K562 (cell line): Measurements from ENCODE around the gene DGCR2. TPM values are rescaled to one million over a fixed set of nuclear protein-coding genes. Genes with fewer than 3 reads are reported as not detected.

ENCODE experiments used
- ATAC-seq: fragments of 200-7000 bp; cut with Tn5 transposase; 3 replicates; pipeline ENCODE4 v1.9.1; 2020; ENCODE audit warnings: moderate library complexity
- BruUV-seq: library from RNA; stranded (reverse); fragments of 400-500 nt; replicated peaks from 2 replicates; lab custom pipeline; 2021; lab: Mats Ljungman, UMichigan
- CTCF ChIA-PET: fragments of 300-600 bp; formaldehyde crosslinking; extraction: SDS; loops from one replicate; lab custom pipeline; 2021; ENCODE audit warnings: low intra/inter-chr PET ratio; lab: Yijun Ruan, JAX
- POLR2A ChIA-PET: fragments of 300-600, 350-650 bp; sonication (Branson Sonifier 250); formaldehyde crosslinking; extraction: SDS; loops from one replicate; lab custom pipeline; 2021; ENCODE audit warnings: antibody characterized with exemption, inconsistent platforms; lab: Yijun Ruan, JAX
- DNase-seq, 4 experiments: peaks; one replicate each; pipeline versions ENCODE4 v3.0.0 to v3.0.0-alpha.2; 2011 to 2018; ENCODE audit warnings: low spot score in 3 of 4, mixed read lengths in 3 of 4; ENCODE audit errors: extremely low read depth in 1 of 4
- FAIRE-seq: peaks from 2 replicates; lab custom pipeline; 2011; peaks lifted over from hg19 to GRCh38; lab: Jason Lieb, UNC
- H2AFZ ChIP-seq: 2 replicates; pipeline ENCODE4 v1.6.0; 2011; ENCODE audit warnings: low read depth, low read length, control low read depth, inconsistent platforms
- H3K27ac ChIP-seq: fragments of 200-600 bp; 3 replicates; pipeline ENCODE4 v1.8.0; 2011; ENCODE audit warnings: low read depth, mild to moderate bottlenecking, control low read depth, inconsistent platforms, low read length, moderate library complexity, mixed read lengths; ENCODE audit errors: extremely low read depth
- H3K27me3 ChIP-seq, 2 experiments: fragments of 300-600 bp in 1 of 2; 2 replicates in 1 of 2; 3 replicates in 1 of 2; pipeline versions ENCODE4 v1.6.0 to v1.8.0; 2011; ENCODE audit warnings: inconsistent platforms in 2 of 2, low read length in 2 of 2, mild to moderate bottlenecking in 1 of 2, mixed read lengths in 1 of 2, moderate library complexity in 1 of 2; ENCODE audit not compliant: control insufficient read depth in 2 of 2, insufficient read depth in 2 of 2
- H3K36me3 ChIP-seq: fragments of 300-600 bp; 3 replicates; pipeline ENCODE4 v1.8.0; 2011; ENCODE audit warnings: mild to moderate bottlenecking, low read length, inconsistent platforms; ENCODE audit not compliant: control insufficient read depth, insufficient read depth
- H3K4me1 ChIP-seq, 2 experiments: fragments of 200-600 bp in 1 of 2; replicated peaks in 1 of 2; 2 replicates in 1 of 2; 3 replicates in 1 of 2; pipeline versions ENCODE4 v1.5.1 to v1.8.0; 2011; ENCODE audit warnings: inconsistent platforms in 2 of 2, low read length in 2 of 2, mild to moderate bottlenecking in 1 of 2, mixed read lengths in 1 of 2, moderate library complexity in 1 of 2; ENCODE audit not compliant: control insufficient read depth in 2 of 2, insufficient read depth in 2 of 2
- H3K4me2 ChIP-seq: 2 replicates; pipeline ENCODE4 v1.6.1; 2011; ENCODE audit warnings: low read length, control low read depth, inconsistent platforms, mixed read lengths; ENCODE audit not compliant: insufficient read depth
- H3K4me3 ChIP-seq: fragments of 200-600 bp; sonication (generic), shearing (Covaris generic); 2 replicates; pipeline ENCODE4 v1.5.1; 2016; ENCODE audit warnings: control low read depth, inconsistent platforms
- H3K79me2 ChIP-seq: fragments of 200-600 bp; 3 replicates; pipeline ENCODE4 v1.8.0; 2011; ENCODE audit warnings: low read length, inconsistent platforms; ENCODE audit not compliant: control insufficient read depth, insufficient read depth
- H3K9ac ChIP-seq, 2 experiments: 2 replicates each; pipeline versions ENCODE4 v1.6.0 to v1.6.1; 2011; ENCODE audit warnings: low read depth in 2 of 2, low read length in 2 of 2, control low read depth in 1 of 2, inconsistent platforms in 1 of 2, mild to moderate bottlenecking in 1 of 2, mixed read lengths in 1 of 2; ENCODE audit not compliant: insufficient read depth in 1 of 2
- H3K9me1 ChIP-seq: one replicate; pipeline ENCODE4 v1.6.0; 2011; ENCODE audit warnings: inconsistent platforms, mild to moderate bottlenecking, low read length, moderate library complexity; ENCODE audit not compliant: control insufficient read depth, insufficient read depth
- H3K9me3 ChIP-seq: replicated peaks from 2 replicates; pipeline ENCODE4 v1.5.1; 2011; ENCODE audit warnings: low read depth, low read length, inconsistent platforms; ENCODE audit not compliant: control insufficient read depth, insufficient read depth
- H4K20me1 ChIP-seq: replicated peaks from 2 replicates; pipeline ENCODE4 v1.6.1; 2011; ENCODE audit warnings: low read length, inconsistent platforms, mixed read lengths; ENCODE audit not compliant: control insufficient read depth, insufficient read depth
- BACH1 ChIP-seq: fragments of 200-800 bp; sonication (Bioruptor generic); IDR thresholded peaks from 2 replicates; pipeline ENCODE4 v1.6.1; 2016; ENCODE audit warnings: missing genetic modification characterization, missing compliant biosample characterization
- BRF1 ChIP-seq: IDR thresholded peaks from 3 replicates; pipeline ENCODE4 v1.6.1; 2011; ENCODE audit warnings: borderline replicate concordance, mild to moderate bottlenecking; ENCODE audit not compliant: insufficient read length; ENCODE audit errors: extremely low read depth
- CBX1 ChIP-seq: sonication (generic); IDR thresholded peaks from 2 replicates; pipeline ENCODE4 v1.6.1; 2016; ENCODE audit warnings: antibody characterized with exemption, low read depth, mild to moderate bottlenecking
- CTBP1 ChIP-seq: fragments of 450-650 bp; IDR thresholded peaks from 2 replicates; pipeline ENCODE4 v1.6.1; 2016; ENCODE audit warnings: borderline replicate concordance
- GTF2E2 ChIP-seq: fragments of 200-800 bp; sonication (Bioruptor generic); IDR thresholded peaks from 2 replicates; pipeline ENCODE4 v1.6.1; 2016; ENCODE audit warnings: missing genetic modification characterization, missing compliant biosample characterization
- NBN ChIP-seq: fragments of 450-650 bp; IDR thresholded peaks from 2 replicates; pipeline ENCODE4 v1.6.1; 2016; ENCODE audit warnings: low read depth, mild to moderate bottlenecking
- SIX5 ChIP-seq, 2 experiments: IDR thresholded peaks; 2 replicates each; pipeline ENCODE4 v1.6.1; 2011; ENCODE audit warnings: low read length in 2 of 2, borderline replicate concordance in 1 of 2, low read depth in 1 of 2, mild to moderate bottlenecking in 1 of 2, moderate library complexity in 1 of 2; ENCODE audit not compliant: insufficient read depth in 1 of 2
- ZNF134 ChIP-seq: fragments of 250-450 bp; sonication (Bioruptor Pico); conservative IDR thresholded peaks from 2 replicates; pipeline ENCODE4 v1.4.0; 2020
- ZNF431 ChIP-seq: sonication (generic); formaldehyde crosslinking; IDR thresholded peaks from 2 replicates; pipeline ENCODE4 v1.8.0; 2022; ENCODE audit warnings: mild to moderate bottlenecking, missing genetic modification reagents
- ZNF644 ChIP-seq: fragments of 200-800 bp; sonication (Bioruptor generic); IDR thresholded peaks from 2 replicates; pipeline ENCODE4 v1.6.1; 2016; ENCODE audit warnings: low read depth, missing genetic modification characterization, missing compliant biosample characterization
- WGBS: fragments of 100-300 bp; shearing (Covaris generic); methylation state at CpG from one replicate; pipeline ENCODE4 v1.1.6; 2016; ENCODE audit warnings: low coverage, mixed read lengths; ENCODE audit not compliant: insufficient coverage; ENCODE audit errors: missing lambda C conversion rate; 5-methylcytosine and 5-hydroxymethylcytosine counted together
- in situ Hi-C: fragments of 300-500 bp; cut with MboI; formaldehyde crosslinking; loops from 4 replicates; pipeline ENCODE4 v1.15.0; 2018; ENCODE audit warnings: inconsistent platforms, mixed read lengths
- intact Hi-C: fragments of 100-400 bp; cut with micrococcal nuclease; formaldehyde crosslinking; loops from 2 replicates; pipeline ENCODE4 v1.14.2; 2022
- polyA plus RNA-seq, 8 experiments: library from polyadenylated mRNA; depleted of rRNA in 4 of 8; stranded (reverse) in 5 of 8; unstranded in 3 of 8; fragments of >200 nt; fragmentation: Nextera tagmentation in 2 of 8; fragmentation: Illumina TruSeq in 1 of 8; extraction: Ambion mirVana in 2 of 8; extraction: Trizol in 1 of 8; gene quantifications; 2 replicates each; pipeline versions ENCODE4 v1.2.1 to v1.2.3, GENCODE V29; 2011 to 2014; ENCODE audit warnings: inconsistent platforms in 1 of 8, missing spikeins in 1 of 8
- total RNA-seq, 7 experiments: library from RNA; depleted of rRNA in 6 of 7; stranded (reverse); fragments of >200 nt in 6 of 7; fragmentation: Illumina TruSeq in 2 of 7; extraction: Trizol in 2 of 7; gene quantifications; 2 replicates each; pipeline versions ENCODE4 v1.2.1 to v1.2.3, GENCODE V29; 2011 to 2021; ENCODE audit warnings: low replicate concordance in 1 of 7
- TF ChIP-seq, protein P1 (sequence below): fragments of 200-400 bp; formaldehyde crosslinking; IDR thresholded peaks from 2 replicates; pipeline ENCODE4 v1.6.1; 2017; ENCODE audit warnings: mild to moderate bottlenecking, low read depth, low read length, moderate library complexity
- TF ChIP-seq, protein P2 (sequence below): fragments of 250-450 bp; sonication (Bioruptor Pico); IDR thresholded peaks from 2 replicates; pipeline ENCODE4 v1.5.0; 2021
- TF ChIP-seq, protein P3 (sequence below), 2 experiments: fragments of 450-650 bp; IDR thresholded peaks; 2 replicates each; pipeline ENCODE4 v1.6.1; 2016

The DGCR2 gene
- total and polyA plus RNA-seq, 9 of the 15 experiments (the other 6 are each of a cell fraction or from before 2014, with no cell fraction given): 0.69 to 101 (median 56.4) TPM

- ATAC-seq (no peak), DNase-seq (peak in 1 of 4 experiments; percentile 60), FAIRE-seq (peak; percentile 44)
- Histone ChIP-seq H3K4me3 (no peak overlapping the region), H3K9ac (peak overlapping the region in 1 of 2 experiments; percentile 25; a peak in 2 of 4 replicates), H3K4me1 (peaks cover 38 to 44% of the 10 kb centered on the region in 2 experiments), H3K27me3 (no peaks in the 10 kb centered on the region), H3K4me2 (peak overlapping the region; percentile 65), H2AFZ (no peak overlapping the region), H3K9me1 (peaks cover 9% of the 10 kb centered on the region), H4K20me1 (peaks cover 43% of the 10 kb centered on the region), H3K36me3 (peaks cover 31% of the 10 kb centered on the region), H3K9me3 (no peaks in the 10 kb centered on the region), H3K79me2 (peaks cover 94% of the 10 kb centered on the region), H3K27ac (peak overlapping the region; percentile 47)
- intact Hi-C loops (loop anchor here (1.0 kb wide), 3 partner anchors 13 to 147 kb away; partner anchors contain the start of genes DGCR2 and ESS2), in situ Hi-C loops (no loop called here)
- ChIA-PET CTCF (no interaction called here), POLR2A (interaction anchor here (6.0 kb wide), 1 partner anchor 10 kb away, joined by 67 read pairs; the partner anchor contains the start of gene DGCR2)
- BruUV-seq: no TSS peak
- WGBS: 62% methylated on average over 3 of the region's 3 CpGs
- TF ChIP-seq CTBP1 (no peak), GTF2E2 (no peak), CBX1 (no peak), ZNF644 (no peak), BACH1 (tag) (peak; percentile 69; the same call in 1 of the 2 replicates), BRF1 (no peak), ZNF431 (CRISPR knock-in tag) (no peak), NBN (peak; percentile 47; the same call in 1 of the 2 replicates), SIX5 (IDR thresholded peaks at IDR 0.05; ENCODE audit: borderline replicate concordance in 1 of 2, insufficient read depth in 1 of 2, low read depth in 1 of 2, low read length in 2 of 2) (no peak), ZNF134 (no peak)
- TF ChIP-seq, protein P1, sequence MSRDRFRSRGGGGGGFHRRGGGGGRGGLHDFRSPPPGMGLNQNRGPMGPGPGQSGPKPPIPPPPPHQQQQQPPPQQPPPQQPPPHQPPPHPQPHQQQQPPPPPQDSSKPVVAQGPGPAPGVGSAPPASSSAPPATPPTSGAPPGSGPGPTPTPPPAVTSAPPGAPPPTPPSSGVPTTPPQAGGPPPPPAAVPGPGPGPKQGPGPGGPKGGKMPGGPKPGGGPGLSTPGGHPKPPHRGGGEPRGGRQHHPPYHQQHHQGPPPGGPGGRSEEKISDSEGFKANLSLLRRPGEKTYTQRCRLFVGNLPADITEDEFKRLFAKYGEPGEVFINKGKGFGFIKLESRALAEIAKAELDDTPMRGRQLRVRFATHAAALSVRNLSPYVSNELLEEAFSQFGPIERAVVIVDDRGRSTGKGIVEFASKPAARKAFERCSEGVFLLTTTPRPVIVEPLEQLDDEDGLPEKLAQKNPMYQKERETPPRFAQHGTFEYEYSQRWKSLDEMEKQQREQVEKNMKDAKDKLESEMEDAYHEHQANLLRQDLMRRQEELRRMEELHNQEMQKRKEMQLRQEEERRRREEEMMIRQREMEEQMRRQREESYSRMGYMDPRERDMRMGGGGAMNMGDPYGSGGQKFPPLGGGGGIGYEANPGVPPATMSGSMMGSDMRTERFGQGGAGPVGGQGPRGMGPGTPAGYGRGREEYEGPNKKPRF: no peak
- TF ChIP-seq, protein P2, sequence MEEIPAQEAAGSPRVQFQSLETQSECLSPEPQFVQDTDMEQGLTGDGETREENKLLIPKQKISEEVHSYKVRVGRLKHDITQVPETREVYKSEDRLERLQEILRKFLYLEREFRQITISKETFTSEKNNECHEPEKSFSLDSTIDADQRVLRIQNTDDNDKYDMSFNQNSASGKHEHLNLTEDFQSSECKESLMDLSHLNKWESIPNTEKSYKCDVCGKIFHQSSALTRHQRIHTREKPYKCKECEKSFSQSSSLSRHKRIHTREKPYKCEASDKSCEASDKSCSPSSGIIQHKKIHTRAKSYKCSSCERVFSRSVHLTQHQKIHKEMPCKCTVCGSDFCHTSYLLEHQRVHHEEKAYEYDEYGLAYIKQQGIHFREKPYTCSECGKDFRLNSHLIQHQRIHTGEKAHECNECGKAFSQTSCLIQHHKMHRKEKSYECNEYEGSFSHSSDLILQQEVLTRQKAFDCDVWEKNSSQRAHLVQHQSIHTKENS (CRISPR knock-in tag): no peak
- TF ChIP-seq, protein P3, sequence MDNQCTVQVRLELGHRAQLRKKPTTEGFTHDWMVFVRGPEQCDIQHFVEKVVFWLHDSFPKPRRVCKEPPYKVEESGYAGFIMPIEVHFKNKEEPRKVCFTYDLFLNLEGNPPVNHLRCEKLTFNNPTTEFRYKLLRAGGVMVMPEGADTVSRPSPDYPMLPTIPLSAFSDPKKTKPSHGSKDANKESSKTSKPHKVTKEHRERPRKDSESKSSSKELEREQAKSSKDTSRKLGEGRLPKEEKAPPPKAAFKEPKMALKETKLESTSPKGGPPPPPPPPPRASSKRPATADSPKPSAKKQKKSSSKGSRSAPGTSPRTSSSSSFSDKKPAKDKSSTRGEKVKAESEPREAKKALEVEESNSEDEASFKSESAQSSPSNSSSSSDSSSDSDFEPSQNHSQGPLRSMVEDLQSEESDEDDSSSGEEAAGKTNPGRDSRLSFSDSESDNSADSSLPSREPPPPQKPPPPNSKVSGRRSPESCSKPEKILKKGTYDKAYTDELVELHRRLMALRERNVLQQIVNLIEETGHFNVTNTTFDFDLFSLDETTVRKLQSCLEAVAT (IDR thresholded peaks at IDR 0.05): peak; percentile 52 to 89; a peak in 2 of 4 replicates
These were observed 13.4 kb downstream of the DGCR2 start for GRCh38 chr22:19108807-19109197.
